Measurements from ENCODE around the gene AEBP2. TPM values are rescaled to one million over a fixed set of nuclear protein-coding genes. Genes with fewer than 3 reads are reported as not detected.

Gene AEBP2
- total RNA-seq, 2 donors from 2014 or later = 28.3 to 79.6 TPM

DNA sequence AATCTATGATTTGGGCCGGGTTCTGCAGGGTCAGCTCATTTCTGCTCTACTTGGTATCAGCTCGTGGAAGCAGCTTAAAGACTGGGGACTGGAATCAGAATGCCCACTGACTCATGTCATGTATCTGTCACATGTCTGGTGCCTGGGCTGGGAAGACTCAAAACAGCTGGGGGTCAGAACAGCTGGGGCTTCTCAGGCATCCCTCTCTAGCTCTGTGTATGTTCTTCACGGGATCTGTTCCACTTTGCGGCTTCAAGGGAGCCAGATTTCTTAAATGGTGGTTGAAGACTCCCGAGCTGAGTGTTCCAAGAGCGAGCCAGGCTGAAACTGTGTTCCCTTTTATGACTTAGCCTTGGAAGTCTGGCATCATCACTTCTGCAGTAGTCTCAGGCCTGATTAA lies 11.9 kb downstream of the AEBP2 start:
- no peaks in the 10 kb centered on the region for H3K27me3 ChIP-seq (replicated peaks; ENCODE audit: insufficient read depth)
- TF ChIP-seq, protein P1, sequence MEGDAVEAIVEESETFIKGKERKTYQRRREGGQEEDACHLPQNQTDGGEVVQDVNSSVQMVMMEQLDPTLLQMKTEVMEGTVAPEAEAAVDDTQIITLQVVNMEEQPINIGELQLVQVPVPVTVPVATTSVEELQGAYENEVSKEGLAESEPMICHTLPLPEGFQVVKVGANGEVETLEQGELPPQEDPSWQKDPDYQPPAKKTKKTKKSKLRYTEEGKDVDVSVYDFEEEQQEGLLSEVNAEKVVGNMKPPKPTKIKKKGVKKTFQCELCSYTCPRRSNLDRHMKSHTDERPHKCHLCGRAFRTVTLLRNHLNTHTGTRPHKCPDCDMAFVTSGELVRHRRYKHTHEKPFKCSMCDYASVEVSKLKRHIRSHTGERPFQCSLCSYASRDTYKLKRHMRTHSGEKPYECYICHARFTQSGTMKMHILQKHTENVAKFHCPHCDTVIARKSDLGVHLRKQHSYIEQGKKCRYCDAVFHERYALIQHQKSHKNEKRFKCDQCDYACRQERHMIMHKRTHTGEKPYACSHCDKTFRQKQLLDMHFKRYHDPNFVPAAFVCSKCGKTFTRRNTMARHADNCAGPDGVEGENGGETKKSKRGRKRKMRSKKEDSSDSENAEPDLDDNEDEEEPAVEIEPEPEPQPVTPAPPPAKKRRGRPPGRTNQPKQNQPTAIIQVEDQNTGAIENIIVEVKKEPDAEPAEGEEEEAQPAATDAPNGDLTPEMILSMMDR (IDR thresholded peaks at IDR 0.05) = no peak
- DNase-seq (ENCODE audit: low spot score) (no peak), ATAC-seq (ENCODE audit: insufficient number of reproducible peaks, low FRiP score, low read depth) (no peak)
- peaks cover 20 to 63% of the 10 kb centered on the region in 2 donors for H3K4me1 ChIP-seq (ENCODE audit: control insufficient read depth in 1 of 2, low read depth in 2 of 2)
- no peaks in the 10 kb centered on the region for H3K9me3 ChIP-seq
- H3K4me3 ChIP-seq = no peak overlapping the region
- H3K27ac ChIP-seq = peak overlapping the region; percentile 1 to 63
- H3K36me3 ChIP-seq = no peaks in the 10 kb centered on the region

DNA sequence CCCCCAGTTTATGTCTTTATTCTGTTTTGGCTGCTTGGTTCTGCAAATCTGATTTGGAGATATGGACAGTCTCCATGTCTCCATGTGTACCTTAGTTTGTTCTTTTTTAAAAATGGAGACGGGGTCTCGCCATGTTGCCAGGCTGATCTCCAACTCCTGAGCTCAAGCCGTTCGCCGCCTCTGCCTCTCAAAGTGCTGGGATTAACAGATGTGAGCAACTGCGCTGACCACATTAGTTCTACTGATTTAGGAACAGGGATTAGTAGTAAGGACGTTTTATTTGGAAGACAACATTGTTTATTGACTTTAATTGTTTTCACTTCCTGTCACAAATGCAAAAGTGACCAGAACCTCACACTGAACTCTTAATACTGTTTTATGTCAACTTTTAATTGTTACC lies 14.7 kb downstream of the AEBP2 start:
- DNase-seq (ENCODE audit: low spot score) (no peak), ATAC-seq (ENCODE audit: insufficient number of reproducible peaks, low FRiP score, low read depth) (no peak)
- H3K36me3 ChIP-seq = no peaks in the 10 kb centered on the region
- TF ChIP-seq, protein P1 (IDR thresholded peaks at IDR 0.05) = no peak
- no peak overlapping the region for H3K4me3 ChIP-seq
- peaks cover 15 to 77% of the 10 kb centered on the region in 2 donors for H3K4me1 ChIP-seq (ENCODE audit: control insufficient read depth in 1 of 2, low read depth in 2 of 2)
- H3K9me3 ChIP-seq = no peaks in the 10 kb centered on the region
- no peak overlapping the region for H3K27ac ChIP-seq
- no peaks in the 10 kb centered on the region for H3K27me3 ChIP-seq (replicated peaks; ENCODE audit: insufficient read depth)

DNA sequence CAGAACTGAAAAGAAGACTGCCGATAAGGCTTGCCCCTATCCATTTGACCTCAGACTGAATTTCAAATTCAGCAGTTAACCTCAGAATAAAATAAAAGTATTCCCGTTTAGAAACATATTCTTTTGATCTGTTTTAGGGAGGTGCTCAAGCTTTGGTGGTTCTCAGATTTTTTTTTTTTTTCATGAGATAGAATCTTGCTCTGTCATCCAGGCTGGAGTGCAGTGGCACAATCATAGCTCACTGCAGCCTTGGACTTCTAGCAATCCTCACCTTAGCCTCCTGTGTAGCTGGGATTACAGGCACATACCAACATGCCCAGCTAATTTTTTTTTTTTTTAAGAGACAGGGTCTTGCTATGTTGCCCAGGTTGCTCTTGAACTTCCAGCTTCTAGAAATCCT lies 15.5 kb downstream of the AEBP2 start:
- TF ChIP-seq, protein P1 (IDR thresholded peaks at IDR 0.05) = no peak
- Histone ChIP-seq H3K27ac (no peak overlapping the region), H3K4me1 (ENCODE audit: control insufficient read depth in 1 of 2, low read depth in 2 of 2) (peaks cover 6 to 71% of the 10 kb centered on the region in 2 donors), H3K4me3 (no peak overlapping the region), H3K36me3 (no peaks in the 10 kb centered on the region), H3K27me3 (replicated peaks; ENCODE audit: insufficient read depth) (no peaks in the 10 kb centered on the region), H3K9me3 (no peaks in the 10 kb centered on the region)
- DNase-seq (ENCODE audit: low spot score) = no peak
- ATAC-seq (ENCODE audit: insufficient number of reproducible peaks, low FRiP score, low read depth) = no peak

DNA sequence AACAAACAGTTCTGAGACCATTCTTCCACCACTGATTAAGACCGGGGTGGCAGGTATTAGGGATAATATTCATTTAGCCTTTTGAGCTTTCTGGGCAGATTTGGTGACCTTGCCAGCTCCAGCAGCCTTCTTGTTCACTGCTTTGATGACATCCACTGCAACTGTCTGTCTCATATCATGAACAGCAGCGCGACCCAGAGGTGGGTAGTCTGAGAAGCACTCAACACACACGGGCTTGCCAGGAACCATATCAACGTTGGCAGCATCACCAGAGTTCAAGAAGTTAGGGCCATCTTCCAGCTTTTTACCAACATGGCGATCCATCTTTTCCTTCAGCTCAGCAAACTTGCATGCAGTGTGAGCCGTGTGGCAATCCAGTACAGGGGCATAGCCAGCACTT lies 16.9 kb downstream of the AEBP2 start:
- Histone ChIP-seq H3K4me1 (ENCODE audit: control insufficient read depth in 1 of 2, low read depth in 2 of 2) (peaks cover 2 to 65% of the 10 kb centered on the region in 2 donors), H3K36me3 (no peaks in the 10 kb centered on the region), H3K27ac (no peak overlapping the region), H3K4me3 (no peak overlapping the region), H3K27me3 (replicated peaks; ENCODE audit: insufficient read depth) (no peaks in the 10 kb centered on the region), H3K9me3 (no peaks in the 10 kb centered on the region)
- DNase-seq (ENCODE audit: low spot score) = no peak
- TF ChIP-seq, protein P1 (IDR thresholded peaks at IDR 0.05) = no peak
- no peak for ATAC-seq (ENCODE audit: insufficient number of reproducible peaks, low FRiP score, low read depth)

DNA sequence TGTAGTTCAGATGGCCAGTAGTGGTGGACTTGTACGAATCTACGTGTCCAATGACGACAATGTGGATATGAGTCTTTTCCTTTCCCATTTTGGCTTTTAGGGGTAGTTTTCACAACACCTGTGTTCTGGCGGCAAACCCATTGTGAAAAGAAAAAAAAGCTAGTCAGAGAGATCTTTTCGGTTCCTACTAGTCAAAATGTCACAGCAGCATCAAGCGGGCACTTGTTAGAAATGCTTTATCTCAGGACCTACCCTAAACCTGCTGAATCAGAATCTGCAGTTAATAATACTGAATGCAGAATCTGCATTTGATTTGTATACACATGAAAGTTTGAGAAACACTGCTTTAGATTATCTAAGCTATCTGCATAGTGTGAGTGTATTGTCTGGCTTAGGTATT lies 18.3 kb downstream of the AEBP2 start:
- Histone ChIP-seq H3K9me3 (no peaks in the 10 kb centered on the region), H3K36me3 (no peaks in the 10 kb centered on the region), H3K27ac (no peak overlapping the region), H3K4me3 (no peak overlapping the region), H3K27me3 (replicated peaks; ENCODE audit: insufficient read depth) (no peaks in the 10 kb centered on the region), H3K4me1 (ENCODE audit: control insufficient read depth in 1 of 2, low read depth in 2 of 2) (peaks cover 12 to 66% of the 10 kb centered on the region in 2 donors)
- TF ChIP-seq, protein P1 (IDR thresholded peaks at IDR 0.05) = no peak
- no peak for ATAC-seq (ENCODE audit: insufficient number of reproducible peaks, low FRiP score, low read depth)
- no peak for DNase-seq (ENCODE audit: low spot score)

All from thoracic aorta (tissue), 2 donors.